NCI-H1694 treated with DMSO at 0.1 percent for 48 hours (cell line): ENCODE measurements around the gene NRG3.
A peak's percentile ranks its signal among the peaks of the same experiment; 100 is the strongest.
"Not testable (repeated sequence)": the region's sequence is repeated elsewhere in the genome, so short reads cannot be mapped to it uniquely, and the experiment has no call there.

Source experiments
- DNase-seq: peaks from one replicate; lab custom pipeline; 2025; lab: John Stamatoyannopoulos, UW

The NRG3 gene

GRCh38 chr10:82284180-82284579, 409.2 kb downstream of the NRG3 start:
- DNase-seq: no peak

GRCh38 chr10:82288461-82288881, 413.5 kb downstream of the NRG3 start:
- DNase-seq: no peak

- no peak for DNase-seq
These were observed 415.0 kb downstream of the NRG3 start for GRCh38 chr10:82289945-82290344.

GRCh38 chr10:82294874-82295378, 419.9 kb downstream of the NRG3 start:
- DNase-seq: no peak

GRCh38 chr10:82308641-82309040, 433.6 kb downstream of the NRG3 start:
- no peak for DNase-seq

- no peak for DNase-seq
These were observed 435.8 kb downstream of the NRG3 start for GRCh38 chr10:82310839-82311238.

- no peak for DNase-seq
These were observed 438.4 kb downstream of the NRG3 start for GRCh38 chr10:82313401-82313800.

GRCh38 chr10:82318534-82318933, 443.5 kb downstream of the NRG3 start:
- no peak for DNase-seq

- peak; percentile 49 for DNase-seq
These were observed 444.1 kb downstream of the NRG3 start for GRCh38 chr10:82319074-82319473.

GRCh38 chr10:82319562-82319961, 444.6 kb downstream of the NRG3 start:
- DNase-seq: peak; percentile 59

- no peak for DNase-seq
These were observed 446.7 kb downstream of the NRG3 start for GRCh38 chr10:82321724-82322123.

GRCh38 chr10:82331716-82332115, 456.7 kb downstream of the NRG3 start:
- DNase-seq: peak; percentile 10

- DNase-seq: no peak
These were observed 460.8 kb downstream of the NRG3 start for GRCh38 chr10:82335831-82336230.

GRCh38 chr10:82340166-82340565, 465.2 kb downstream of the NRG3 start:
- no peak for DNase-seq

- DNase-seq: not testable (repeated sequence)
These were observed 474.6 kb downstream of the NRG3 start for GRCh38 chr10:82349590-82349989.

GRCh38 chr10:82353381-82353780, 478.4 kb downstream of the NRG3 start:
- no peak for DNase-seq

- DNase-seq: no peak
These were observed 483.6 kb downstream of the NRG3 start for GRCh38 chr10:82358486-82359099.

- DNase-seq: no peak
These were observed 486.3 kb downstream of the NRG3 start for GRCh38 chr10:82361256-82361655.

- peak; percentile 27 for DNase-seq
These were observed 502.6 kb downstream of the NRG3 start for GRCh38 chr10:82377608-82378007.

GRCh38 chr10:82378146-82378545, 503.2 kb downstream of the NRG3 start:
- DNase-seq: peak; percentile 54

- DNase-seq: no peak
These were observed 508.4 kb downstream of the NRG3 start for GRCh38 chr10:82383350-82383749.

- no peak for DNase-seq
These were observed 516.1 kb downstream of the NRG3 start for GRCh38 chr10:82390866-82391658.

GRCh38 chr10:82391971-82392370, 517.0 kb downstream of the NRG3 start:
- no peak for DNase-seq
